CD14-positive monocyte (primary cell): Measurements from ENCODE around the gene CDKAL1. TPM values are rescaled to one million over a fixed set of nuclear protein-coding genes. Genes with fewer than 3 reads are reported as not detected.

Experiments
- DNase-seq, 3 donors: peaks; one replicate each; pipeline ENCODE4 v3.0.0-alpha.2; 2011 to 2022
- H2AFZ ChIP-seq: 2 replicates; pipeline ENCODE4 v1.6.0; 2012; ENCODE audit warnings: mild to moderate bottlenecking, low read depth, low read length, inconsistent platforms; ENCODE audit not compliant: insufficient read depth, poor library complexity, severe bottlenecking
- H3K27ac ChIP-seq, 2 donors: 1 replicate in 1 of 2; 2 replicates in 1 of 2; pipeline ENCODE4 v1.5.1; 2012 to 2013; ENCODE audit warnings: low read length in 2 of 2, control low read depth in 1 of 2, inconsistent platforms in 1 of 2, low read depth in 1 of 2, mild to moderate bottlenecking in 1 of 2
- H3K27me3 ChIP-seq, 2 donors: one replicate each; pipeline versions ENCODE4 v1.6.0 to v1.6.1; 2011 to 2013; ENCODE audit warnings: low read length in 2 of 2; ENCODE audit not compliant: control insufficient read depth in 2 of 2, insufficient read depth in 2 of 2
- H3K36me3 ChIP-seq, 2 donors: replicated peaks in 1 of 2; 1 replicate in 1 of 2; 2 replicates in 1 of 2; pipeline versions ENCODE4 v1.5.1 to v1.6.1; 2012 to 2013; ENCODE audit warnings: low read length in 2 of 2, control low read depth in 1 of 2, inconsistent platforms in 1 of 2, mild to moderate bottlenecking in 1 of 2; ENCODE audit not compliant: insufficient read depth in 2 of 2, control insufficient read depth in 1 of 2
- H3K4me1 ChIP-seq, 2 donors: 1 replicate in 1 of 2; 2 replicates in 1 of 2; pipeline versions ENCODE4 v1.5.1 to v1.6.1; 2012 to 2013; ENCODE audit warnings: low read length in 2 of 2, control low read depth in 1 of 2, inconsistent platforms in 1 of 2, mild to moderate bottlenecking in 1 of 2, moderate library complexity in 1 of 2; ENCODE audit not compliant: insufficient read depth in 2 of 2, control insufficient read depth in 1 of 2
- H3K4me2 ChIP-seq: replicated peaks from 2 replicates; pipeline ENCODE3; 2012; ENCODE audit warnings: low read length, moderate library complexity, mild to moderate bottlenecking; ENCODE audit not compliant: poor library complexity, severe bottlenecking; ENCODE audit errors: extremely low read depth
- H3K4me3 ChIP-seq, 3 experiments: fragments of 200-600 bp in 1 of 3; sonication (generic) in 1 of 3; replicated peaks in 1 of 3; 1 replicate in 2 of 3; 2 replicates in 1 of 3; pipeline ENCODE4 v1.5.1; 2011 to 2013; ENCODE audit warnings: low read length in 3 of 3, mild to moderate bottlenecking in 3 of 3, control low read depth in 2 of 3, low read depth in 2 of 3, inconsistent platforms in 1 of 3, moderate library complexity in 1 of 3
- H3K79me2 ChIP-seq: 2 replicates; pipeline ENCODE4 v1.6.0; 2012; ENCODE audit warnings: mild to moderate bottlenecking, control low read depth, inconsistent platforms, low read length, moderate library complexity; ENCODE audit not compliant: insufficient read depth
- H3K9ac ChIP-seq: 2 replicates; pipeline ENCODE4 v1.6.0; 2017; ENCODE audit warnings: low read length, mild to moderate bottlenecking; ENCODE audit not compliant: insufficient read depth, poor library complexity, severe bottlenecking
- H3K9me3 ChIP-seq, 2 donors: replicated peaks in 1 of 2; 1 replicate in 1 of 2; 2 replicates in 1 of 2; pipeline versions ENCODE4 v1.5.1 to v1.6.1; 2012 to 2013; ENCODE audit warnings: low read length in 2 of 2, control low read depth in 1 of 2; ENCODE audit not compliant: control insufficient read depth in 1 of 2, insufficient read depth in 1 of 2
- H4K20me1 ChIP-seq: 2 replicates; pipeline ENCODE4 v1.6.0; 2012; ENCODE audit warnings: mild to moderate bottlenecking, low read length, control low read depth, moderate library complexity; ENCODE audit not compliant: insufficient read depth
- H3K27ac Mint-ChIP-seq, 7 donors: one replicate each; pipeline ENCODE4 v1.8.0; 2020; ENCODE audit warnings: mild to moderate bottlenecking in 7 of 7, mixed read lengths in 7 of 7, moderate library complexity in 6 of 7, inconsistent platforms in 2 of 7
- H3K27me3 Mint-ChIP-seq, 3 donors: one replicate each; pipeline ENCODE4 v1.8.0; 2021 to 2022; ENCODE audit warnings: low read depth in 3 of 3, mild to moderate bottlenecking in 3 of 3, mixed read lengths in 3 of 3, moderate library complexity in 3 of 3, inconsistent platforms in 1 of 3
- H3K36me3 Mint-ChIP-seq, 2 donors: one replicate each; pipeline ENCODE4 v1.8.0; 2020; ENCODE audit warnings: mixed read lengths in 2 of 2, inconsistent platforms in 1 of 2, mild to moderate bottlenecking in 1 of 2
- H3K4me1 Mint-ChIP-seq: one replicate; pipeline ENCODE4 v1.8.0; 2020; ENCODE audit warnings: mild to moderate bottlenecking, mixed read lengths
- H3K4me3 Mint-ChIP-seq, 2 donors: one replicate each; pipeline ENCODE4 v1.8.0; 2020; ENCODE audit warnings: mild to moderate bottlenecking in 2 of 2, mixed read lengths in 2 of 2, moderate library complexity in 1 of 2
- H3K9me3 Mint-ChIP-seq, 7 donors: one replicate each; pipeline ENCODE4 v1.8.0; 2020 to 2022; ENCODE audit warnings: mixed read lengths in 7 of 7, mild to moderate bottlenecking in 6 of 7, moderate library complexity in 6 of 7, inconsistent platforms in 2 of 7
- WGBS: methylation state at CpG from one replicate; pipeline ENCODE4 v1.1.5; 2013; ENCODE audit warnings: missing lambda C conversion rate; ENCODE audit not compliant: insufficient coverage; 5-methylcytosine and 5-hydroxymethylcytosine counted together
- intact Hi-C, 2 donors: fragments of 100-400 bp; cut with micrococcal nuclease; formaldehyde crosslinking; loops; one replicate each; pipeline versions ENCODE4 v1.15.0 to v1.15.1; 2023
- polyA plus RNA-seq, 3 donors: library from polyadenylated mRNA; depleted of rRNA in 1 of 3; unstranded in 2 of 3; stranded (reverse) in 1 of 3; fragments of 300-500 nt in 2 of 3; fragments of >200 nt in 1 of 3; fragmentation: Illumina TruSeq in 2 of 3; gene quantifications; 1 replicate in 2 of 3; 2 replicates in 1 of 3; pipeline ENCODE4 v1.2.3, GENCODE V29; 2012 to 2021
- TF ChIP-seq, protein P1 (sequence below): fragments of 200-600 bp; IDR thresholded peaks from one replicate; pipeline ENCODE4 v1.8.0; 2022; ENCODE audit warnings: antibody characterized with exemption, mild to moderate bottlenecking

The CDKAL1 gene
- polyA plus RNA-seq, 3 donors, result 3.2 to 12.4 (median 8.3) TPM

DNA sequence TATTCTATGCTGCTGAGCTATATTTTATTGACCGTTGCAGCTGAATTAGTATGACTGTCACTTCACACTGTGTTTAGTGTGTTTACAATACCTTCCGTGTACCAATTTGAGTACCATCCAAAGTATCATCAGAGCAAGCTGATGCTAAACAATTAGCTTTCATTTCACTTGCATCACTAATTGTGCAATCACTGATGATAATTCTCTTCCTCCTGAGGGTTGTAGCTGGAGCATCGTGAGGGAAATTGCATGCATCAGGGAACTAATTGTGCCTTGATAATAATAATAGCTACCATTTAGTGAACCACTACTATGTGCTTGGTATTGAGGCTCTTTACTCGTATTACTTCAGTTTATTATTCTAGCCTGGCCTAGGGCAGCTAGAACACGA lies 674.5 kb downstream of the CDKAL1 start:
- WGBS, result 94% methylated on average over 3 of the region's 5 CpGs
- Histone ChIP-seq H3K9me3 (no peaks in the 10 kb centered on the region), H3K36me3 (no peaks in the 10 kb centered on the region), H3K4me3 (peak overlapping the region in 1 of 3 experiments; percentile 31), H3K79me2 (no peaks in the 10 kb centered on the region), H3K9ac (no peak overlapping the region), H3K27me3 (no peaks in the 10 kb centered on the region), H2AFZ (no peak overlapping the region), H3K4me1 (peaks cover 12 to 14% of the 10 kb centered on the region in 2 donors), H3K4me2 (peak overlapping the region; percentile 54), H3K27ac (peak overlapping the region in 1 of 2 donors; percentile 56), H4K20me1 (no peaks in the 10 kb centered on the region)
- peaks cover 9 to 28% of the 10 kb centered on the region in 2 donors for H3K36me3 Mint-ChIP-seq
- peak in 2 of 3 donors; percentile 2 to 9 for DNase-seq
- intact Hi-C loops, result no loop called here
- peak overlapping the region; percentile 1 to 61 for H3K4me3 Mint-ChIP-seq
- H3K4me1 Mint-ChIP-seq, result peaks cover 13% of the 10 kb centered on the region
- no peaks in the 10 kb centered on the region for H3K27me3 Mint-ChIP-seq
- TF ChIP-seq, protein P1, sequence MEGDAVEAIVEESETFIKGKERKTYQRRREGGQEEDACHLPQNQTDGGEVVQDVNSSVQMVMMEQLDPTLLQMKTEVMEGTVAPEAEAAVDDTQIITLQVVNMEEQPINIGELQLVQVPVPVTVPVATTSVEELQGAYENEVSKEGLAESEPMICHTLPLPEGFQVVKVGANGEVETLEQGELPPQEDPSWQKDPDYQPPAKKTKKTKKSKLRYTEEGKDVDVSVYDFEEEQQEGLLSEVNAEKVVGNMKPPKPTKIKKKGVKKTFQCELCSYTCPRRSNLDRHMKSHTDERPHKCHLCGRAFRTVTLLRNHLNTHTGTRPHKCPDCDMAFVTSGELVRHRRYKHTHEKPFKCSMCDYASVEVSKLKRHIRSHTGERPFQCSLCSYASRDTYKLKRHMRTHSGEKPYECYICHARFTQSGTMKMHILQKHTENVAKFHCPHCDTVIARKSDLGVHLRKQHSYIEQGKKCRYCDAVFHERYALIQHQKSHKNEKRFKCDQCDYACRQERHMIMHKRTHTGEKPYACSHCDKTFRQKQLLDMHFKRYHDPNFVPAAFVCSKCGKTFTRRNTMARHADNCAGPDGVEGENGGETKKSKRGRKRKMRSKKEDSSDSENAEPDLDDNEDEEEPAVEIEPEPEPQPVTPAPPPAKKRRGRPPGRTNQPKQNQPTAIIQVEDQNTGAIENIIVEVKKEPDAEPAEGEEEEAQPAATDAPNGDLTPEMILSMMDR, result no peak
- H3K27ac Mint-ChIP-seq, result no peak overlapping the region
- H3K9me3 Mint-ChIP-seq, result peaks cover 0 to 10% (median 3%) of the 10 kb centered on the region in 7 donors

DNA sequence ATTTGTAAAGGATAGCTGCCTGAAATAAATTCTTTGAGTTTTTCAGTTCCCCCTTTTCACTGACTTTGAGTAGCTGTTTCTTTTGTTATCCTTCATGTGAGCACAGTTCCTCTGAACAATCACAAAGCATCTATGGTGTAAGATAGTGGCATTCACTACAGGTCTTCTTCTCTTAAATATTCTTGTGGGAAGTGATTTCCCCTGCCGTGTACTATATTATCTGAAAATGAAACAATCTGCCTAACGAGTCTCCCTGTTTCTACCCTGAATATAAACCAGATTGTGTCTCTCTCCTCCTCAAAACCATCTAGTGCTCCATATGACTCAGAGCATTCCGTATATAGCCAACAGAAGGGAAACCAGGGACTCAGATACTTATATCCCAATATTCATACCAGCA lies 679.2 kb downstream of the CDKAL1 start:
- H3K4me3 ChIP-seq, result no peak overlapping the region
- no peak overlapping the region for H3K9ac ChIP-seq
- WGBS, result 67% methylated on average over 1 of the region's 3 CpGs
- no peaks in the 10 kb centered on the region for H3K36me3 ChIP-seq
- H3K27me3 ChIP-seq, result no peaks in the 10 kb centered on the region
- H3K4me2 ChIP-seq, result no peak overlapping the region
- H3K79me2 ChIP-seq, result no peaks in the 10 kb centered on the region
- intact Hi-C loops, result no loop called here
- Mint-ChIP-seq H3K27ac (no peak overlapping the region), H3K36me3 (peaks cover 7 to 27% of the 10 kb centered on the region in 2 donors), H3K4me3 (no peak overlapping the region), H3K9me3 (peaks cover 0 to 11% (median 2%) of the 10 kb centered on the region in 7 donors), H3K4me1 (peaks cover 7% of the 10 kb centered on the region), H3K27me3 (no peaks in the 10 kb centered on the region)
- no peak overlapping the region for H2AFZ ChIP-seq
- TF ChIP-seq, protein P1, result no peak
- DNase-seq, result no peak
- H3K9me3 ChIP-seq, result no peaks in the 10 kb centered on the region
- H4K20me1 ChIP-seq, result no peaks in the 10 kb centered on the region
- peaks cover 7 to 8% of the 10 kb centered on the region in 2 donors for H3K4me1 ChIP-seq
- H3K27ac ChIP-seq, result no peak overlapping the region
